RWPE1 (cell line): ENCODE results near the gene CCDC69.

Source experiments
- CTCF ChIA-PET: fragments of 350-600 bp; sonication (Branson Sonifier 250); formaldehyde crosslinking; extraction: SDS; loops from one replicate; lab custom pipeline; 2021; lab: Yijun Ruan, JAX
- POLR2A ChIA-PET: fragments of 400-600 bp; formaldehyde crosslinking; extraction: SDS; loops from one replicate; lab custom pipeline; 2020; ENCODE audit warnings: antibody characterized with exemption; ENCODE audit not compliant: low non-redundant PET; lab: Yijun Ruan, JAX
- DNase-seq: peaks from one replicate; pipeline ENCODE4 v3.0.0; 2012; ENCODE audit warnings: low spot score
- H3K27ac ChIP-seq: fragments of 450-650 bp; 2 replicates; pipeline ENCODE4 v1.5.1; 2017
- CTCF ChIP-seq: fragments of 450-650 bp; conservative IDR thresholded peaks from 2 replicates; pipeline ENCODE4 v1.5.1; 2017; ENCODE audit warnings: low read depth, mild to moderate bottlenecking

Gene CCDC69

DNA sequence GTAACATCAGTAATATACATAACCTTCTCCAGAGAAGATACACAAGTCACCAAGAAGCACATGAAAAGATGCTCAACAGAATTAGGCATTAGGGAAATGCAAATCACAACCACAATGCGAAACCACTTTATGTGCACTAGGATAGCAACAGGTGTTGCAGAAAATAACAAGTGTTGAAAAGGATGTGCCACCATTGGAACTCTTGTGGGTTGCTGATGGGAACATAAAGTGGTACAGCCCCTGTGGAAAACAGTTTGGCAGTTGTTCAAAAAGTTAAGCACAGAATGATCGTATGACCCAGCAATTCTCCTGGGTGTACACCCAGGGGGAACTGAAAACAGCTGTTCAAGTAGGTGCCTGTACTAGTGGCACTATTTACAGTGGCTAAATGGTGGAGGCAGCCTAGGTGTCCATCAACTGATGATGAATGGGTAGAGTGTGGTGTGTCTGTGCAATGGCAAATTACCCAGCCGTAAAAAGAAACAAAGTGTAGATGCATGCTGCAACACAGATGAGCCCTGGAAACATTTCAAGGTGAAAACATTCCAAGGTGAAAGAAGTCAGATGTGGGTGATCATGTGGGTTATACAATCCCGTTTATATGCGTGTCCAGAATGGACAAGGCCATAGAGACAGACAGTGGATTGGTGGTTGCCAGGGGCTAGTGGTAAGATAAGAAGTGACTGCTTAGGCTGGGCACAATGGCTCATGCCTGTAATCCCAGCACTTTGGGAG, 27.2 kb downstream of the CCDC69 start:
- H3K27ac ChIP-seq, result no peak overlapping the region
- no peak for TF ChIP-seq CTCF
- no peak for DNase-seq
- ChIA-PET CTCF (no interaction called here), POLR2A (no interaction called here)

DNA sequence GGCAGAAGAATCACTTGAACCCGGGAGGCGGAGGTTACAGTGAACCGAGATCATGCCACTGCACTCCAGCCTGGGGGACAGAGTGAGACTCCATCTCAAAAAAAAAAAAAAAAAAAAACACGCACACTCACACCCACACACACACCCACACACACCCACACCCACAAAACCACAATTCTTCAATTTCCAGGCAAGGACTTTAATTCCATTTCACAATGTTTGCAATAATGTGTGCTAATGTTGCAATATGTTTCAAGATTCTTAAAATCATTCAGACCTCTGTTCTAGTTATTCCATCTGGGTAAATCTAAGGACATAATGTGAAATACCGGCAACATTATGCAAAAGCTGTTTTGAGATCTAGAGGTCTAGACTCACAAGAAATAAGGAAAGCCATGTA, 28.3 kb downstream of the CCDC69 start:
- POLR2A ChIA-PET, result no interaction called here

DNA sequence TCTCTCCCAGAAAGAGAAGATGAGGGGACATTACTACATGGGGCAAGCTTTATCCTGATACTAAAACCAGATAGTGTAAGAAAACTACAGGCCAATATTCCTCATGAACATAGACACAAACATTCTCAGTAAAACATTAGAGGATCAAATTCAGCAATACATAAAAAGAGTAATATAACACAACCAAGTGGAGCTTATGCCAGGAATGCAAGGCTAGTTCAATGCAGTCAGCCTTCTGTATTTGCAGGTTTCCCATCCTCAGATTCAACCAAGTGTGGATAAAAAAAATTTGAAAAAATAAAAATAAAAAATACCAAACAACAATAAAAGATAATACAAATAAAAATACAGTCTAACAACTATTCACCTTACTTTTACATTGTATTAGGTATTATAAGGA, 31.3 kb downstream of the CCDC69 start:
- DNase-seq, result no peak
- no peak for TF ChIP-seq CTCF
- POLR2A ChIA-PET, result no interaction called here
- CTCF ChIA-PET, result interaction anchor here (0.7 kb wide), 1 partner anchor 440 kb away, joined by 3 read pairs; no protein-coding TSS in a partner anchor
- no peak overlapping the region for H3K27ac ChIP-seq

More for the DNA sequence above, 28.3 kb downstream of the CCDC69 start:
- CTCF ChIA-PET, result no interaction called here
- TF ChIP-seq CTCF, result no peak
- DNase-seq, result no peak
- H3K27ac ChIP-seq, result no peak overlapping the region

- CTCF ChIA-PET, result interaction anchor here (0.7 kb wide), 1 partner anchor 55 kb away, joined by 3 read pairs; no protein-coding TSS in a partner anchor
- POLR2A ChIA-PET, result interaction anchor here (0.6 kb wide), 1 partner anchor 61 kb away, joined by 5 read pairs; the partner anchor contains the start of gene GM2A
Observed at GRCh38 chr5:151191661-151192060, 32.2 kb downstream of the CCDC69 start.

GRCh38 chr5:151189151-151189550, 34.7 kb downstream of the CCDC69 start:
- ChIA-PET CTCF (interaction anchor here (0.6 kb wide), 1 partner anchor 474 kb away, joined by 5 read pairs; no protein-coding TSS in a partner anchor), POLR2A (no interaction called here)
- no peak overlapping the region for H3K27ac ChIP-seq
- no peak for DNase-seq
- TF ChIP-seq CTCF, result no peak

More at GRCh38 chr5:151191661-151192060, 32.2 kb downstream of the CCDC69 start:
- no peak overlapping the region for H3K27ac ChIP-seq
- TF ChIP-seq CTCF, result no peak
- DNase-seq, result no peak

DNA sequence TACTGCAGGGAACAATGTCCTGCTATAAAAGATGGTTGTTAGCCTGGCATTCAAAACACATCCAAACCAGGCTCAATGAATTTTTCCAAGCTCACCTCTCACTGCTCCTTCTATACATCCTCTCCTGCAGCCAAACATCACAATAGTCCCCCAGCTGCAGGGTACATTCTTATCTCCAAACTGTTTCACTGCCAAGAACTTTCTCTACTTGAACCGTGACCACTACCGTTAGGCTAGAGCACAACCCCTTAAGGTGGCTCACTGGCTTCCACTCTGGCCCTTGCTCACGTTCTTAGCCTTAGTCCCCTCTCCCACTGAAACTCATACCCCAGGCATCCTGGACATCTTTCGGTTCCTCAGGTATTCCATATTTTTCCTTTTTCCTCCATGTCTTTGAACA, 37.4 kb downstream of the CCDC69 start:
- CTCF ChIA-PET, result interaction anchor here (0.7 kb wide), 1 partner anchor 571 kb away, joined by 4 read pairs; no protein-coding TSS in a partner anchor
- POLR2A ChIA-PET, result no interaction called here
- no peak for TF ChIP-seq CTCF
- no peak overlapping the region for H3K27ac ChIP-seq
- no peak for DNase-seq
